Stimulated activated CD8-positive, alpha-beta memory T cell treated with anti-CD3 and anti-CD28 coated beads, Interleukin-15, amount 100 ng/mL, for 1 hour (primary cell): ENCODE results near the gene HOXD11.

Source experiments
- DNase-seq: peaks from one replicate; pipeline ENCODE4 v3.0.0-alpha.2; 2020; ENCODE audit warnings: low read depth

HOXD11 gene

GRCh38 chr2:176081376-176081836 lies 25.7 kb upstream of the HOXD11 start:
- DNase-seq: no peak

DNA sequence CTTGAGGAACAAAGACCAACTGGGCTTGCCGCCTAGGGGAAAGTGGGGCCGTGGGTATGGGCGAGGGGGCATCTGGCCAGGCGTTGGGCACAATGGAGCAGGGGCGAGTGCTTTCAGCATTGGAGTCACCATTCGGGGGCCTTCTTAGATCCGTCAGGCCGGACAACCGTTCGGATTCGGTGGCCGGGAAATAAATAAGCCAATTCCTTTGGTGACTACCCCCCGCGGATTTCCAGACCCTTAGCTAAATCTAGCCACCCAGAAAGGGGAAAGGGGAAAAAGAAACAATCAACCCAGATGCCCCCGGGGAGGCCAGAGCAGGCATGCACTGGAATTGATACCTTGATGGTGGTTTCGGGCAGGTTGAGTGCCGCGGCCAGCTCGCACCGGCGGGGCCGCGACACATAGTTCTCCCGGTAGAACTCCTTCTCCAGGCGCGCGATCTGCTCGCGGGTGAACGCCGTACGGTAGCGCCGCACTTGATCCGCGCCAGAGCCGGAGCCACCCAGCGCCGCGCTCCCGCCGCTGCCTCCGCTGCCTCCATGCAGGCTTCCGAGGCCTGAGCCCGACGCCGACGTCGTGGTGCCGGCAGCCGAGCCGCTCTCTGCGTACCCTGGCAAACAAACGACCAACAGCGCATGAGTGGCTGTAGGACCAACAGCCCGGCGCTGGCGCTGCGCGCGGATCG lies 25.1 kb upstream of the HOXD11 start:
- DNase-seq: no peak

DNA sequence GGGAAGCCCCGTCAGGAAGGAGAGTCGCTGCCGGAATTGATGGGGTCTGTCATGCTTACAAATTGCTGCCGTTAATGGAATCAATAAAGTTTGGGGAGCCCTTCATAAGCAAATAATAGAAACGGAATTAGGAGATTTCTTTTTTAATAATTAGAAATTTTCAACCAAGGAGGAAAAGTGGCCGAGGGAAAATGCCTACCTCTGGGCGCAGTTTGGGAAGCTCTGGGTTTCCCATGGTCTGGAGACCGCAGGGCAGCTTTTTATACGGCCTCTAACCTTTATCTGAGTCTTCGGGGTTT lies 24.6 kb upstream of the HOXD11 start:
- no peak for DNase-seq

DNA sequence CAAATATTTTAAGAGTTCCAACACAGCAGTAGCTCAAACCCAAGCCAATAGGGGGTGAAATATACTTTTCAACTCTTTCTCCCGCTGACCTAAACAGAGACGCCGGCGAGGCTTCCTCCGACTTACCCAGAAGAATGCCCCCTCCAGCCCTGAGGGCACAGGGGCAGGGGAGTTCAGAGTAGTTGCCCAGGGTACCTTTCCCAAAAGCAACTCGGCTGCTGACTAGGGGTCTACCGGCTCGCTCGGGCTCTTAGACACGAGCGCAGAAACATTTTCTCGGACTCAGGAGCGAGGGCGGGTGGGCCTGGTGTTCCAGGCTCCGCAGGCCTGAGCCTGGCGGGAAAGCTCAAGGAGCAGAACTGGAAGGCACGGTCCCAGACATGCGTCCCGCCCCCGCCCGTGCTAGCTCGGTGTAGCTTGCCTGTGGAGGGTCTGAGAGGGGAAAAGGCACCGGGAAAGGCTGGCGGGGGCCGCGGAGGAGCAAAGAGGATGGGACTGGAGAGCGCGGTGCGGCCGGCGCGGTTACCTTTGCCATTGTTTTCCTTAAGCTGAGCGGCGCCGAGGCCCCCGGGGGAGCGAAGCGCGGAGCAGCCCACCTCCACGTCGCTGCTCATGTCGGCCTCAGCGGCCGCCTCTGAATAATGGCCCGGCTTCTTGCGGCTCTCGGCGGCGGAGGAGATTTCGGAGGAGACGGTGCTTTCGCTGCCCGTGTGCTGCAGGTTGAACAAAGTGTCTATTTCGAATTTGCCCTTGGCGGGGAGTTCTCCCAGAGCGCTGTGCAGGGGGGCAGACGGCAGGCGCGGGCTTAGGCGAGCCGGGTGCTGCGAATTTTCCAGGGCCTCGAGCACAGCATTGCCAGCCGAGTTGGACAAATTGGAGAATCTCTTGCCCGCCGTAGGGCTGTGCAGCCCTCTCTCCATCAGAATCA lies 24.0 kb upstream of the HOXD11 start:
- no peak for DNase-seq

GRCh38 chr2:176083796-176084261 lies 23.3 kb upstream of the HOXD11 start, which contains the start of gene EVX2:
EVX2 (minus strand) TSS chr2:176083962; CDS start chr2:176083776, 186 bp downstream.
- DNase-seq: no peak

GRCh38 chr2:176084611-176085119 lies 22.4 kb upstream of the HOXD11 start:
- no peak for DNase-seq

- DNase-seq: no peak
Observed at GRCh38 chr2:176085120-176085788, 21.8 kb upstream of the HOXD11 start.

- DNase-seq: no peak
Observed at GRCh38 chr2:176085861-176086771, 21.0 kb upstream of the HOXD11 start.

GRCh38 chr2:176087330-176088047 lies 19.6 kb upstream of the HOXD11 start:
- no peak for DNase-seq

DNA sequence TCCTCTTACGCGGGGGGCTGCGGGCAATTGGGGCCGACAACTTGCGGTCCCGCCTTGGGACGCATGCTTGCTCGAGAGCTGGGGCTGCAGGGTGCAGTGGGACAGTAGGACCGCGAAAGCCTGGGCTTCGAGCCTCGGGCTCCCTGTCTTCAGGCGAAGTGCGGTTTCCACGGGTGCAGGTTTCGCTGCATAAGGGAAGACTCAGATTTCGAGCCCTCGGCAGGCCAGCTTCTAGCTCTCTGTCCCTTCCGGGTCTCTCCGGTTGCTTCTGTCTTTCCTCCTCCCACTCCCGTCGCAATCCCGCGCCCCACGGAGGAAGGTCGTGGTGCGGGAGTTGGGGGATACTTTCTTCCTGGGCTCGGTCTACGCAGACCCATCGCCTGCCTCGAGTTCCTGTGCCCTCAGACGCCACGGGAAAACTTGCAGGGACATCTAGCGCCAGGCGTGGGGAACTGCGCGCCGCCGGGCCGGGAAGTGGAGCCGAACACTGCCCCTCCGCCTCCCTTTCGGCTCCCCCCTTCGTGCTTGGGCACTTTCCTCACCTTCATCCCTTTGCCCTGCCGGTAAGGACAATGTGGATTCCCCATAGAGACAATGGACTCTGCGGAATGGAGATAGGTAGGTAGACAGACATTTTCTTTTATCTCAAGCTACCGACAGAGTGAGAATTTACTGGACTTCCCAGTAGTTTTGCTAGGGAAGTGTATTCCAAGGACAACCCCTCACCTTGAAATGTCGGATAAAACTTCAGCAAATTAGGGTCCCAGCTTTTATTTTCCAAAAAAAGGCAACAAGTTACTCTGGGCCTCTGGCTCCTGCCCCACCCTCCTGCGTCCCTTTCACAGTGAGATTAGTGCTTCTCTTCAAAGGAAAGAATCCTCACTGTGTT lies 18.8 kb upstream of the HOXD11 start:
- no peak for DNase-seq

DNA sequence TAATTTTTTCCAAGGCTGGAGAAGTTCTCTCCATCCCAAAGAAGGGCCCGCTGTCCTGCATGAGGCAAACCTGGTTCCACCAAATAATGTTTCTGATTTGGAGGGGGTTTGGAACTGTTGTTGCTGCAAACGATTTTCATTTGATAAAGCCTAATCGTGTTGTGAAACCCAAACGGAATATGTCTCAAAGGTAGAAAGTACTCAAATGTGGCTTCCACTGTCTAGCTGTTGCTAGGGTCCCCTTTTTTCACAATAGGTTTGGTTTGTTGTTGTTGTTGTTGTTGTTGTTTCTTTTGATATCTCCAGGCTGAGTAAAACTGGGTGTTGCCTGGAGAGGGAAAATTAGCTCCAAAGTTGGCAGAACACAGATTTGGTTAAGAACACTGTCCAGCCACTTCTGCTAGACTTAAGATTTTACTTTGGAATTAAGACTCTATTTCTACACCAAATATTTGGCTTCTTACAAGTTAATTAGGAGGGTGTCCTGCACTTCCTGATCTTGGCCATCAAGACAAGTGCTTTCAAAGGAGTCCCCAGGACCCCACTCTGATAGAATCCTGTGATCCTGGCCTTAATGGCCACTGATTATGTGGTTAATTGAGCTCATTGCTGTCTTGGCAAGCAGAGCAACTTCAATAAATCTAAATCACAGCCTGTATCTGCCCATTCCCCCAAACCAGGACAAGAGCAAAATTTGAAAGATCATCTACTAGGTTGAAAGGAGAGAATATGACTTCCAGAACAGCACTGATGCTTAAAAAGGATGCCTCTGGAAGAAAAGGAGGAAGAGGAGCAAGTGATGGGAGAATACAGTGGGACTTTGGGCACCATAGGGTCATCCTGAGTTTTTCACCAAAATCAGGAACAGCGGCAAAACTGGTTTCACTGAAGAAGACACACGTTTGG lies 17.9 kb upstream of the HOXD11 start:
- no peak for DNase-seq

GRCh38 chr2:176089843-176090395 lies 17.2 kb upstream of the HOXD11 start:
- DNase-seq: no peak

- no peak for DNase-seq
Observed at GRCh38 chr2:176090862-176091261, 16.2 kb upstream of the HOXD11 start.

- no peak for DNase-seq
Observed at GRCh38 chr2:176091329-176092258, 15.5 kb upstream of the HOXD11 start.

- no peak for DNase-seq
Observed at GRCh38 chr2:176092270-176093144, 14.6 kb upstream of the HOXD11 start, which contains the start of gene HOXD13. HOXD13 (plus strand) TSS chr2:176092721; CDS start chr2:176092891, 170 bp downstream.
